Iris pigment epithelial cell (primary cell): ENCODE measurements around the gene IFNG-AS1.

Experiments used
- DNase-seq: peaks from one replicate; pipeline ENCODE4 v3.0.0-alpha.2; 2011; ENCODE audit warnings: low read depth

IFNG-AS1 gene

DNA sequence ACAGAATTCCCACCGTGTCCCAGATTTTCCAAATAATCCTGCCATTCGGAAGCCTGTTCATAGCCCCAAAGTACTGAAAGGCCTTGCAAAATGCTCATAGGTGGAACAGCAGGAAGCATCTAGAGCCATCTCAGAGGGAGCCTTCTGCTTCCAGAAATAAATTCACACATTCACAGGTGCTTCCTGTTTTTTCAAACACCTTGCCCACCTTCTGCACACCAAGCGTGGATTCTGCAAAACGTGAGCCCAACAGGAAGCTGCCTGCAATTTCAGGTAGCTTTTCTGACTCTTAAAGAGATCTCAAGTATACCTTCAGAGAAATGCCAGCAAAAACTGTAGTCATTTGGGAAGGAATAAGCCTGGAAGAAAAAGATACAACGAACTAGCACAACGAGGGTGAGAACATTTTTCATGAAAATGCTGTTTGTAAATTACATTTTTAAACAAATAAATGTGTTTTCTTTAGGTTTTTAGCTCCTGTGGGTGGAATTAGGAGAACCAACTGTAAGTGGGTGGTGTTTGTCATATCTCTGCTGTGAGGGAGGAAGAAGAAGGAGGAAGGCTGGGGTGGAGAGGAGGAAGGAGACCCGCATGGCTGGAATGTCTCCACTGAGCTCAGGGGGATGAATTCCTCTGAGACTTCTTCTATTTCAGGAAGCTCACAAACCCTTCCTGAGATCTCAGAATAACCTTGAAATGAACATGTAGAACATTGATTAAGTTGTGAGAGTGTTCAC lies at the start of gene IFNG-AS1:
Gene IFNG-AS1 (plus strand): TSS at position 264 of the 737 bp plus-strand sequence.
- DNase-seq = no peak

DNA sequence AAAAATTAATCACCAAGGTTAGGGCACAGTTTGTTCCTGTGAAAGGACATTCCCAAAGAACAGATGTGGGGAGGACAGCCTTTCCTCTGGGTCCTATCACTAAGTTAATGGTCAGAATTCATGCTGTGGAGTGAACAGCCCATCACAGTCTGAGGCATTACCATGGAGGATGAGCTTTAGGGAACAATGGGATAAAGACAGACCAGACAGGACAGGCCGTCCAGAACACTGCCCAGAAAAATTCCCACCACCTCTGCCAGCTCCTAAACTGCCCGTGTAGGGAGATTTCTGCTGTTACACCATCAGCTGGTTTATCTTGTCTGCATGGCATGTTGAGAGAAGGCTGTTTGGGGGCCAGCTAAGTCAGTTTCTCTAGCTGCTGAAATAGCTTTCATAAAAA lies 49.6 kb upstream of the IFNG-AS1 start:
- DNase-seq = no peak

DNA sequence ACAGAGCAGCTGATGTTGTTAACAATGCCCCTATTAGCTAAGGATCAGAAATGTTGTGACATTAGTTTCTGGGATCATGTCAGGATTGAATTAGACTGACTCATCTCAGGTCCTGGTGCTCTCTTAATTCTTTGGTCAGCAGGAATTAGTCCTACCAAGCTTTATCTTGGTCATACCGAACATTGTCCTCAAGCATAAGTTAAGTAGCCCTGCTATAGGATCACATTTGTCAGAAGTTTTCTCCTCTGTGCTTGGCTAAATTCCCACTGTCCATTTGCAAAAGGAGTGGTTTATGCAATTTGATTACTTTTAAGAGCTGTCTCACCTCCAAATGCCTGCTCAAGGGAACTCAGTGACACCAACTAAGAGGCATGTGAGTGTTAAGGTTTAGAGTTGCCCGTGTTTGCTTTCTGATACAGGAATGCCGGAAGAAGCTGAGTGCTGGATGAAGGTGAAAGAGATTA lies 48.4 kb upstream of the IFNG-AS1 start:
- peak; percentile 60 for DNase-seq

DNA sequence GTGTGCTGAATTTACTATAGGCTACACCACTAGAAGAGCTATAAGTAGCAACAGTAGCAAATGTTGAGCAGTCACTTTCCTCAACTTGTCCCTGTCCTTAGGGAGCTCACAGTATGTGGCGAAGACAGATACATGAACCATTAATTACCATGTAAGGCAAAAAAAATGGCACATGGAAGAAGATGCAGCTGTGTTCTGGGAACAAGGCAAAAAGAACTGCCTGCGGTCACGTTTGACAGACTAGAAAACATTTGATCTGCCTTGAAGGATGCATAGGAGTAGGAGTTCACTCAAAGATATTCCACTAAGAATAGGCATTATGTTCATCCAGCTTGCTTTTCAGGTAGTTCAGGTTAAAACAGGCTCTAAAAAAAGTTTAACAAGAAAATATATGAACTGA lies 46.5 kb upstream of the IFNG-AS1 start:
- no peak for DNase-seq

DNA sequence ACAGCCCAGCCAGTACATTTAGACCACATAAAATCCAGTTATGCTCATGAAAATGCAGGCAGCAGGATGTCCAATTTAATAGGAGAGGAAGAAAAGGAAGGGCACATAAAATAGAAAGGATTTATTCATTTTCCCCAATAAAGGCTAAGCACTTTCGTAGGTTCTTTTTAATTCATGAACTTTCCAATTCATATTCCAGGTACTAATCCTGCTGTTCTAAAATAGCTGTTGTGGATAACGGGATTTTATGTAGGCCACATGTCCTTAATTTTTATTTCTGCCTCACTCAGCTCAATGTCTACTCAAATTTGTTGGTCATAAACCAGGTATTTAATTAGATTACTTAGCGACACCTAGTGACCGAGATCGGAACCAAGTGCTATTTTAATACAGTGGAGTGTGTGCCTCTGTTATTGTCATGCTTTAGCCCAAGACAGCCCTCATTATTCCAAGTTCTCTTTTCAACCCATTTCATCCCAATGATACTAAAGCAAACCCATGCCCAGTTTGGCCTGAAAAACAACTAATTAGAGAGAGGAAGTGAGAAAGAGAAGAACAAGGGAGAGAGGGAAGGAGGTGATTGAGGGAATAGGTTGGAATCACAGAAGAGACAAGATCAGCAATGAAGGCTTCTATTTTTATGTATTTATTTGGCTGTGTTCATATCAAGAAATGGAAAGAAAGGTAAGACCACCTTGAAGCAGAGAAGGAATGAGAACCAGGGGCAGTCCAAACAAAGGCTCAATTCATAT lies 45.9 kb upstream of the IFNG-AS1 start:
- peak; percentile 71 for DNase-seq

DNA sequence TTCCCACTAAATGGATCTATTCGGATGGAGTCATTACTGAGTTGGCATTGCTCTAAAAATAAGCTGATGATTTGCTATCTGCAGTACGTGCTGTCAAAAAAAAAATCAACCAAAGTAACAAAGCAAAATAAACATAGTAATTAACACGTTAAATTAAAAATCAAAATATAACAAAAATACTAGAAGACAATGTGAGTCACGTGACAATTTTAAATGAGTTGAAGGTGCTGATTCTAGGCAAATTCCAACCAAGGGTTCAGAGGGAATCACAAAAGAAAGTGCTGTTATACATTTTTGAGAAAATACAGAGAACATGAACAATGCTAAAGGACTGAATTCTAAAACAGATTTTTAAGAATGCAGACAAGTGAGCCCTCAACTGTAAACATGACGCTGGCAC lies 45.2 kb upstream of the IFNG-AS1 start:
- DNase-seq = no peak

DNA sequence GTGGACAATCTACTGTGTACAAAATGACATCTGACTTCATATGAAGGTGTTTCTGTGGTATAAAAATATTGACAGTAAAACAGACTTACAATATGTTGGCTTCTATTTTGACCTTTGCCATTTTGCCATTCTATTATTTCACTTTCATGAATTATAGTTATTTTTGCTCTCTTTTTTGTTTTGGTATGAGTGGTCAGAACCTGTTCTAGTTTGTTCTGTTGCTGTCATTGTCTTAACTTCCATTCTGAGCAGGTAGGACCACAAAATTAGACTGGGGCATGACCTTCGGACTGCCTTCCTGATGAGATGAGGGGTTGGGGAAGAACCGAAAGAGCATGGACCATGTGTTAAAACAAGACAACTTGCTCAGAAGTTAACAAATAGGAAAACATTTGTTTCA lies 36.5 kb upstream of the IFNG-AS1 start:
- DNase-seq = no peak

- DNase-seq = no peak
These were observed 31.9 kb upstream of the IFNG-AS1 start for GRCh38 chr12:67957383-67957782.

DNA sequence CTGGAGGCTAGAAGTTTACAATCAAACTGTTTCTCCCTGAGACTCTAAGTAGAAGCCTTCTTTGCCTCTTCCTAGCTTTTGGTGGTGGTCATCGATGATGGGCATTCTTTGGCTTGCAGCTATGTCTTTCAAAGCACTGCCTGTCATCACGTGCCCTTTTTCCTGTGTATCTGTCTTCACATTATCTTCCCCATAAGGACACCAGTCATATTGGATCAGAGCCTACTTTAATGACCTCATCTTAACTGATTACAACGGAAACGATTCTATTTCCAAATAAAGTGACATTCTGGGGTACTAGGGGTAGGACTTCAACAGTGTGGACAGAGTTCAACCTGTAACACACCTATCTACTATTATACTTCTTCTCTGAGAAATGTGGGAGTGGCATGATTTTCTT lies 31.1 kb upstream of the IFNG-AS1 start:
- DNase-seq = no peak

- DNase-seq = no peak
These were observed 24.8 kb upstream of the IFNG-AS1 start for GRCh38 chr12:67964456-67964855.

DNA sequence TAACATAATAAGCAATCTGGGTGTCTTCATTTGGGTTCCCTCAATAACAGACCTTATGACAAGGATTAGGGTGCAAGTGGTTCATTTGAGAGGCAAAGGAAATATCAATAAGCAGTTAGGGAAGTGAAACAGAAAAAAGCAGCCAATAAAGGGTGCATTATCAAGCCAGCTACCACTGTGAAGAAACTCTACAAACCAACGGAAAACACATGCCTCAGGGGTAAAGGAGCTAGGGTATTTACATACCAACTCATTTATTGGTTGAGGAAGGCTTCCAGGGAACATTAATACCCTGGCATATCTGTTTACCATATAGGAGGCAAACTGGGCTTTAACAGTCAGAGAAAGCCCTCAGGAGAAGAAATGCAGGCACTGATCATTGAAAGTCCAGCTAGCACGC lies 22.7 kb upstream of the IFNG-AS1 start:
- no peak for DNase-seq

GRCh38 chr12:67968321-67968720 lies 20.9 kb upstream of the IFNG-AS1 start:
- DNase-seq = no peak

GRCh38 chr12:67968725-67969124 lies 20.5 kb upstream of the IFNG-AS1 start:
- no peak for DNase-seq

DNA sequence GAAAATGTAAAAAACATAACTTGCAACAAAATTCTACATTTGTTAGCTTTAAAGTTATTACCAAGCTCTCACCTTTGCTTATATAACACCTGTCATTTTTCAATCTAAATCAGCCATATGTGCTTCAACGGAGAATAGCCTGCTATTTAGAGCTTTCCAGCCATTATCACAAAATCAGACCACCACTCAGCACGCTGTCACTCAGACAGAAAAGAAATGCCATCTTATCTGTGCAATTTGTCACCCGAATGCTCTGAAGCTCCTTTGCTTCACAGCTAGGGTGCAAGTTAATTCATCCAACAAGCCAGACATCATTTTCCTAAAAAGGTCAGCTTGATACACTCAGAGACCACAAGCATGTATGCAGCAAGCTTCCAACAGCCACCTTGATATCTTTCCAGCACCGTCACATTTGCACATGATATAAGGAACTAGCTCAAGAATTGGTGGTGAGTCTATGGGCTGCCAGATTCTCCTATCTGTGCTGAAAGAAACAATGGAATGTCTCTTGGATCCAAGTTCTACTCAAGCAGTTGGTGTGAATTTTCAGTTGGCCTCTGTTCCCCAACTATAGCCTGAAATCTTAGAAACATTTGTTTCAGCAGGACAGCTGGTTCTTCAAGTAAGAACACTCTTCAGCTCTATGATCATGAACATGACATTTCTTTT lies 20.0 kb upstream of the IFNG-AS1 start:
- no peak for DNase-seq

- DNase-seq = no peak
These were observed 11.6 kb upstream of the IFNG-AS1 start for GRCh38 chr12:67977668-67978067.

GRCh38 chr12:67980391-67980790 lies 8.9 kb upstream of the IFNG-AS1 start:
- DNase-seq = no peak

DNA sequence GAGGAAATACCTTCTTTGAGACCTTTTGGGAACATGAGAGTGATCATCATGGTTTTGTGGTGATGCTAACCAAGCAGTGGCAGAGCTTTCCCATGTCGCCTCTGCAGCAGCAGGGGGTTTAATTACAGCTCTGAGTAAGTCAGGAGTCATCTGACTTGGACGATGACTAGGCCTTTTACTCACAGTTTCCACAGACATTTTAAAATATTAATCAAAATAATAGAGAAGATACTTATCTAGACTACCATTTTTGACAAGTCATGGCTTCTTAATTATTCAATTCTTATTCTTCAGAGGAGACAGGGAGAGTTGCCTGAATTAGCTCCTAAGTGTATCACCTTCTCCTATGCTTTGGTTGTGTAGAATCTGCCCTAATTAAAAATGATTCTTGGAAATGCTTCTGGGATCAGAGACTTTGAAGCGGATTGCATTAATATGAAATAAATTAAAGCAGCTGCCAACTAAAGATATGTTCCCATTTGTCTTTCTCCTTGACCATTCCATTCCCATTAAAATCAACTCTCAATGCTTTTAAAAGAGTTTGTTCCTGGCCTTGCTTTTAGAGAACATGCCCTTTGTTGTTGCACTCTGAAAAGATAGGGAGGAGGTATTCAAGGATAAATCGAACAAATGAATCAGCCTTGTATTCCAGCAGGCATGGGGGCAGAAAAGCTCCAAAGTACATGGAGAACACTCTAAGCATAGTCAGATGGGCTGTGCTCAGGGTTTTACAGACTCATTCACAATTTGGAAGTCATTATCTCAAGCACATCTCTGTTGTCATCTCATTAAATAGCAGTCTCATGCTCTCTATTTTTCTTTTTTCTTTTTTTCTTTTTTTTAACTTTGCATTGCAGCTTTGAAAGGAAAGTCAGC lies 7.7 kb upstream of the IFNG-AS1 start:
- DNase-seq = peak; percentile 93

DNA sequence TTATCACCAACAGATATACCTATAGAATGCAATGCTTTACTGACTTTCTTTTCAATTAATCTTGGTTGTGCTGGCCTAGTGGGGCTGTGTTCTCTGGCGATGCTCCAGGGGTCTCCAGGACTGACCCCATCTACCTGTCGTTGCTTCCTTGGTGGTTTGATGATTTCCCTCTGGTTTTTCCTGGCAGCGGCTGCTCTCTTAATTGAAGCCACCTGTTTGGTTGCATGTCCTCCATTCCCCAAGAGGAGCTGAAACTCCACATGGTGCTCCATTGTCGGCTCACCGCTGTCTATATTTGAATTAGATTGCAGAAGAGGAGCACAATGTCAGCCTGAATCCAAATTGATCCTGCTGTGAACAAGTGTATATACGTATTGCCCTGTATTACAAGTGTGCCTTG lies 7.1 kb upstream of the IFNG-AS1 start:
- no peak for DNase-seq

DNA sequence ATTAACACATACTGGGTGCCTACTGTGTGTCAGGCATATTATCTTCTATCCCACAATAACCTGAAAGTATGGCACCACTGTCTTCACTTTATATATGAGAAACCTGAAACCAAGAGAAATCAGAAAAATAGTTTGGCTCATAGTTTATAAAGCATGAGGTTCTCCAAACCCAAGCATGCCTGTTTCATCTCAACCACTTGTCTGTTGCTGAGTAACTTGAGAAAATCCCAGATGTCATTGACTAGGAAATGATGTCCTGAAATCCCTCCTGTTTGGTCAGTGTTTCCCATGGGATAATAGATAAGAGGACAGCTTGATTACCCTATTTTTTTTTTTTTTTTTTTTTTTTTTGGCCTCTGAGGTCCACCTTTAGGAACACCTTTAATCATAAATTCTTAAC lies 2.6 kb upstream of the IFNG-AS1 start:
- DNase-seq = no peak

GRCh38 chr12:67988601-67989021 lies 636 bp upstream of the IFNG-AS1 start:
- no peak for DNase-seq

DNA sequence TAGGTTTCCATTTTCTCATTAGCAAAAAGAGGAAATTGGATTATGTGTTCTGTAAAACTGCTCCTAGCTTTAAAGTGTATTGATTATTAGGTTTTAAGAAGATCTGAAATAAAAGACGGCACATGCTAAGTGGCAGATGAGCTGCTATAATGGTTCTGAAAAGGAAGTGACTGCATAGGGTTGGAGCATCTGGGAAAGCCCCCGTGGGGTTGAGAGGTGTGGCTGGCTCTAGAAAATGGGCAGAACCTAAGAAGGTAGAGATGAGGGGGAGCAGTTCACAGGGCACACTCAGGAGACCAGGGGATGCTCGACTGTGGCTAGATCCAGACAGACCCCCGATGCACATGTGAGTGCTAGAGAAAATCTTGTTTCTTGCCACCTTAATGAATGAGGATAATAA lies 1.9 kb downstream of the IFNG-AS1 start:
- DNase-seq = no peak

GRCh38 chr12:67993143-67993542 lies 3.9 kb downstream of the IFNG-AS1 start:
- no peak for DNase-seq
